ENCODE data around the gene OLFM2. TPM values are rescaled to one million over a fixed set of nuclear protein-coding genes. Genes with fewer than 3 reads are reported as not detected.

Gene OLFM2
- total RNA-seq, 1 donor from 2014 or later: 8.5 TPM

GRCh38 chr19:9916719-9917118 lies 19.6 kb downstream of the OLFM2 start:
- TF ChIP-seq, protein P1, sequence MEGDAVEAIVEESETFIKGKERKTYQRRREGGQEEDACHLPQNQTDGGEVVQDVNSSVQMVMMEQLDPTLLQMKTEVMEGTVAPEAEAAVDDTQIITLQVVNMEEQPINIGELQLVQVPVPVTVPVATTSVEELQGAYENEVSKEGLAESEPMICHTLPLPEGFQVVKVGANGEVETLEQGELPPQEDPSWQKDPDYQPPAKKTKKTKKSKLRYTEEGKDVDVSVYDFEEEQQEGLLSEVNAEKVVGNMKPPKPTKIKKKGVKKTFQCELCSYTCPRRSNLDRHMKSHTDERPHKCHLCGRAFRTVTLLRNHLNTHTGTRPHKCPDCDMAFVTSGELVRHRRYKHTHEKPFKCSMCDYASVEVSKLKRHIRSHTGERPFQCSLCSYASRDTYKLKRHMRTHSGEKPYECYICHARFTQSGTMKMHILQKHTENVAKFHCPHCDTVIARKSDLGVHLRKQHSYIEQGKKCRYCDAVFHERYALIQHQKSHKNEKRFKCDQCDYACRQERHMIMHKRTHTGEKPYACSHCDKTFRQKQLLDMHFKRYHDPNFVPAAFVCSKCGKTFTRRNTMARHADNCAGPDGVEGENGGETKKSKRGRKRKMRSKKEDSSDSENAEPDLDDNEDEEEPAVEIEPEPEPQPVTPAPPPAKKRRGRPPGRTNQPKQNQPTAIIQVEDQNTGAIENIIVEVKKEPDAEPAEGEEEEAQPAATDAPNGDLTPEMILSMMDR (IDR thresholded peaks at IDR 0.05): no peak
- peaks cover 34% of the 10 kb centered on the region for H3K27me3 ChIP-seq (ENCODE audit: low read depth)

GRCh38 chr19:9914315-9915207 lies 21.8 kb downstream of the OLFM2 start:
- intact Hi-C loops (cut with DNase I): no loop called here
- peak; percentile 87 to 88 for ATAC-seq
- Histone ChIP-seq H3K27me3 (ENCODE audit: low read depth) (peaks cover 40% of the 10 kb centered on the region), H3K36me3 (no peaks in the 10 kb centered on the region), H3K4me1 (peaks cover 19% of the 10 kb centered on the region), H3K4me3 (peak overlapping the region; percentile 52), H3K27ac (no peak overlapping the region), H3K9me3 (no peaks in the 10 kb centered on the region)
- DNase-seq: peak; percentile 76
- TF ChIP-seq, protein P1 (IDR thresholded peaks at IDR 0.05): peak; percentile 49

More at GRCh38 chr19:9916719-9917118, 19.6 kb downstream of the OLFM2 start:
- Histone ChIP-seq H3K27ac (no peak overlapping the region), H3K36me3 (no peaks in the 10 kb centered on the region), H3K9me3 (no peaks in the 10 kb centered on the region), H3K4me3 (no peak overlapping the region), H3K4me1 (peaks cover 19% of the 10 kb centered on the region)
- DNase-seq (no peak), ATAC-seq (no peak)
- intact Hi-C loops (cut with DNase I): no loop called here

- DNase-seq: no peak
- peaks cover 39% of the 10 kb centered on the region for H3K27me3 ChIP-seq (ENCODE audit: low read depth)
- peaks cover 19% of the 10 kb centered on the region for H3K4me1 ChIP-seq
- TF ChIP-seq, protein P1 (IDR thresholded peaks at IDR 0.05): no peak
- ATAC-seq: peak; percentile 8 to 15
- H3K9me3 ChIP-seq: no peaks in the 10 kb centered on the region
- H3K4me3 ChIP-seq: peak overlapping the region; percentile 52
- intact Hi-C loops (cut with DNase I): no loop called here
- H3K36me3 ChIP-seq: no peaks in the 10 kb centered on the region
- H3K27ac ChIP-seq: no peak overlapping the region
These were observed 22.4 kb downstream of the OLFM2 start for GRCh38 chr19:9914001-9914314.

- no peak for DNase-seq
- ATAC-seq: peak in 1 of 2 donors; percentile 4
- peaks cover 36% of the 10 kb centered on the region for H3K27me3 ChIP-seq (ENCODE audit: low read depth)
- H3K36me3 ChIP-seq: no peaks in the 10 kb centered on the region
- peak overlapping the region; percentile 52 for H3K4me3 ChIP-seq
- intact Hi-C loops (cut with DNase I): no loop called here
- TF ChIP-seq, protein P1 (IDR thresholded peaks at IDR 0.05): no peak
- H3K4me1 ChIP-seq: peaks cover 19% of the 10 kb centered on the region
- no peak overlapping the region for H3K27ac ChIP-seq
- H3K9me3 ChIP-seq: no peaks in the 10 kb centered on the region
These were observed 22.9 kb downstream of the OLFM2 start for GRCh38 chr19:9913237-9914000.

- DNase-seq: no peak
- H3K4me3 ChIP-seq: peak overlapping the region; percentile 52
- intact Hi-C loops (cut with DNase I): no loop called here
- no peaks in the 10 kb centered on the region for H3K9me3 ChIP-seq
- no peak overlapping the region for H3K27ac ChIP-seq
- H3K4me1 ChIP-seq: peaks cover 19% of the 10 kb centered on the region
- TF ChIP-seq, protein P1 (IDR thresholded peaks at IDR 0.05): no peak
- ATAC-seq: no peak
- H3K36me3 ChIP-seq: no peaks in the 10 kb centered on the region
- peaks cover 36% of the 10 kb centered on the region for H3K27me3 ChIP-seq (ENCODE audit: low read depth)
These were observed 23.6 kb downstream of the OLFM2 start for GRCh38 chr19:9912551-9913236.

Measured in lower lobe of right lung (tissue), 2 donors.